HG03135 (cell line): Measurements from ENCODE around the gene RIPOR1.
"Not testable (repeated sequence)": the region's sequence is repeated elsewhere in the genome, so short reads cannot be mapped to it uniquely, and the experiment has no call there.

ENCODE experiments used
- ATAC-seq: cut with Tn5 transposase; IDR thresholded peaks from one replicate; pipeline ENCODE4 v1.9.1; 2021; ENCODE audit warnings: mild to moderate bottlenecking, moderate library complexity; ENCODE audit not compliant: unreplicated experiment

Gene RIPOR1, protein sequence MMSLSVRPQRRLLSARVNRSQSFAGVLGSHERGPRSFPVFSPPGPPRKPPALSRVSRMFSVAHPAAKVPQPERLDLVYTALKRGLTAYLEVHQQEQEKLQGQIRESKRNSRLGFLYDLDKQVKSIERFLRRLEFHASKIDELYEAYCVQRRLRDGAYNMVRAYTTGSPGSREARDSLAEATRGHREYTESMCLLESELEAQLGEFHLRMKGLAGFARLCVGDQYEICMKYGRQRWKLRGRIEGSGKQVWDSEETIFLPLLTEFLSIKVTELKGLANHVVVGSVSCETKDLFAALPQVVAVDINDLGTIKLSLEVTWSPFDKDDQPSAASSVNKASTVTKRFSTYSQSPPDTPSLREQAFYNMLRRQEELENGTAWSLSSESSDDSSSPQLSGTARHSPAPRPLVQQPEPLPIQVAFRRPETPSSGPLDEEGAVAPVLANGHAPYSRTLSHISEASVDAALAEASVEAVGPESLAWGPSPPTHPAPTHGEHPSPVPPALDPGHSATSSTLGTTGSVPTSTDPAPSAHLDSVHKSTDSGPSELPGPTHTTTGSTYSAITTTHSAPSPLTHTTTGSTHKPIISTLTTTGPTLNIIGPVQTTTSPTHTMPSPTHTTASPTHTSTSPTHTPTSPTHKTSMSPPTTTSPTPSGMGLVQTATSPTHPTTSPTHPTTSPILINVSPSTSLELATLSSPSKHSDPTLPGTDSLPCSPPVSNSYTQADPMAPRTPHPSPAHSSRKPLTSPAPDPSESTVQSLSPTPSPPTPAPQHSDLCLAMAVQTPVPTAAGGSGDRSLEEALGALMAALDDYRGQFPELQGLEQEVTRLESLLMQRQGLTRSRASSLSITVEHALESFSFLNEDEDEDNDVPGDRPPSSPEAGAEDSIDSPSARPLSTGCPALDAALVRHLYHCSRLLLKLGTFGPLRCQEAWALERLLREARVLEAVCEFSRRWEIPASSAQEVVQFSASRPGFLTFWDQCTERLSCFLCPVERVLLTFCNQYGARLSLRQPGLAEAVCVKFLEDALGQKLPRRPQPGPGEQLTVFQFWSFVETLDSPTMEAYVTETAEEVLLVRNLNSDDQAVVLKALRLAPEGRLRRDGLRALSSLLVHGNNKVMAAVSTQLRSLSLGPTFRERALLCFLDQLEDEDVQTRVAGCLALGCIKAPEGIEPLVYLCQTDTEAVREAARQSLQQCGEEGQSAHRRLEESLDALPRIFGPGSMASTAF

DNA sequence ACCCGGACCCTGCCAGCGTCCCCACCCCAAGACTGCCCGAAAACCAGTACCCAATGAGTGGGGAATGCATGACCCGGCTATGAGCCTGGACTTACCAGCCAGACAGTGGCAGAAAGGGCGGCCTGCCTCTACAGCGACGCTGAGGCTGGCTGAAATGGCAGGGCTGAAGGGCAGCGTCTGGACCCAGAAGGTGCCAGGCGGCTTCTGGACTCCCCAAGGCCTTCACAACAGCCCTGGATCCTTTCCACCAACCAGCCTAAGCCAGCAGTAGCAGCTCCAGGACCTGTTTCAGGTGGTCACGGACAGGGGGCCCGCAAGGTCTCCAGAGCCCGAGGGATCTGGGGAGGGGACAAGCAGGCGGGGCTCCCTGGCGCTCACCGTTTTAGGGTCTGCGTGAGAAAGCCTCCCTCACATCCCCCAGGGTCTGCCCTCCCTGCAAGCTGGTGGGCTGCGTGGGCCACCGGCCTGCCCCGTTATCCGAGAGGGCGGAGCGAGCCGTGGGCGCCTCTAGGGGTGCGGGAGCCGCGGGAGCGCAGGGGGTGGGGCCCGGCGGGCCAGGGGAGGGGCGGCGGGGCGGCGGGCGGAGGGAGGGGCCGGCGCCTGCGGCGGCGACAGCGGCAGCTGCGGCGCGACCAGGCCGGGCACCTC, at the start of gene RIPOR1:
Gene RIPOR1, plus strand, starts transcription at position 608 of the 648 bp plus-strand sequence. CDS start 9,618 bp downstream, outside the sequence.
- no peak for ATAC-seq

- ATAC-seq, result peak; percentile 92
Observed at GRCh38 chr16:67480833-67481560, 47.6 kb upstream of the RIPOR1 start, which contains the start of gene ATP6V0D1. ATP6V0D1 (minus strand) TSS chr16:67481157; CDS start chr16:67481086, 71 bp downstream.

GRCh38 chr16:67481561-67482232, 46.9 kb upstream of the RIPOR1 start:
- no peak for ATAC-seq

GRCh38 chr16:67482233-67482924, 46.2 kb upstream of the RIPOR1 start:
- no peak for ATAC-seq

DNA sequence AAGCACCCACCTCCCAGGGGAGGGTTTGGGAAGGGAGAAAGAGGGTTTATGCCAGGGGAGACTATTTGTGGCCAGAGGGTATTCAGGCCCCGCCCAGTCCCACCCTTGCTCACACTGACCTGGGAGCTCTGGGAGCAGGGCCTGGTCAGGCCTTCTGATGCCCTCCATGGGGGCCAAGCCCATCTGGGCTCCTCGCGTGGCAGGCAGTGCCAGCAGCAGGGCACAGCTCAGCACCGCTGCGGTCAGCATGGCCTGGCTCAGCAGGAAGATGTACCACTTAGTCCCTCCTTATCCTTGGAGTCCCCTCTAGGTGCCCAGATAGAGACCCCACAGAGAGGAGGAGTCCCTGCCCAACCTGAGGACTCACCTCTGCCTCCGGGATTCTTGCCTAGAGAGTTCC, 45.5 kb upstream of the RIPOR1 start, which contains the start of gene AGRP:
Gene AGRP, minus strand, starts transcription at position 398 of the 400 bp plus-strand sequence. Its CDS starts 149 bp downstream, at position 249.
- no peak for ATAC-seq

GRCh38 chr16:67483731-67484525, 44.7 kb upstream of the RIPOR1 start:
- ATAC-seq, result no peak

DNA sequence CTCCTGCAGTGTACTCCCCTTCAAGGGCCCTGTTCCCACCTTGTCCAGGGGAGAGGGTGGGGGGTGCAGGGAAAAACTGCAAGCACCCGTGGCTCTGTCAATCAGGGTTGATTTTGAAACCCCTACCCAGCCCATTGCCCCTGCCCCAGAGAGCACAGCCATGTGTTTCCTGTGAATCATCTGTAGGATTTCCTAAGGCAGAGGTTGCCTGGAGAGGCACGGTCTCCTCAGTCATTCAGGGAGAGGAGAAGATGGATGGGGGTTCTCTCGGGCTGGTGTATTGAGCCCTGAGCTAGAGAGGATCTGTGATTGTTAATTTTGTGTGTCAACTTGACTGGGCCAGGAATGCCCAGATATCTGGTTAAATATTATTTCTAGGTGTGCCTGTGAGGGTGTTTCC, 41.8 kb upstream of the RIPOR1 start:
- no peak for ATAC-seq

DNA sequence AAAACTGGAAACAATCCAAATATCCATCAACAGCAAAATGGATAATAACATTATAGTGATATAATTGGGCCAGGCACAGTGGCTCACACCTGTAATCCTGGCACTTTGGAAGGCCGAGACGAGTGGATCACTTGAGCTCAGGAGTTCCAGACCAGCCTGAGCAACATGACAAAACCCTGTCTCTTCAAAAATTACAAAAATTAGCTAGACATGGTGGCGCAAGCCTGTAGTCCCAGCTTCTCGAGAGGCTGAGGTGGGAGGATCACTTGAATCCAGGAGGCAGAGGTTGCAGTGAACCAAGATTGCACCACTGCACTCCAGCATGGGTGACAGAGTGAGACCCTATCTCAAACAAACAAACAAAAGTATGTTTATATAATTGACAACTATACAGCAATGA, 41.1 kb upstream of the RIPOR1 start:
- ATAC-seq, result not testable (repeated sequence)

GRCh38 chr16:67489401-67490083, 39.1 kb upstream of the RIPOR1 start:
- no peak for ATAC-seq

- ATAC-seq, result no peak
Observed at GRCh38 chr16:67490335-67491096, 38.1 kb upstream of the RIPOR1 start.

DNA sequence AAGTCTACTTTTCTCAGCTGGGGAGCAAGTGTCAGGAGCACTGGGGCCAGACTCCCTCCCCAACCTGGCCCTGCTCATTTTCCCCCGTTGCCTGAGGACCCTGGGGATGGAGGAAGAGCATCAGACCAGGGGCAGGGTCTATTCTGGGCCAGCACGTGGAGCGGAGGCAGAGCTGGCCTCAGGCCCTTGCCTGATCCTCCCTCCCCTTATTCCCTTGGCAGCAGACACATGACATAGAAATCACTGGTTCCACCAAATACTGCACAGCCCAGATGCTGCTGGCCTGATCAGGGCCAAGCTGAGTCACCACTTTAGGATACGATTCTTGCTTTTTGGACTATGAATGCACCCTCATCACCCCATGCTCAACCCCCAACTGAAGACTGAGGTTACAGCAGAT, 29.5 kb upstream of the RIPOR1 start:
- no peak for ATAC-seq

DNA sequence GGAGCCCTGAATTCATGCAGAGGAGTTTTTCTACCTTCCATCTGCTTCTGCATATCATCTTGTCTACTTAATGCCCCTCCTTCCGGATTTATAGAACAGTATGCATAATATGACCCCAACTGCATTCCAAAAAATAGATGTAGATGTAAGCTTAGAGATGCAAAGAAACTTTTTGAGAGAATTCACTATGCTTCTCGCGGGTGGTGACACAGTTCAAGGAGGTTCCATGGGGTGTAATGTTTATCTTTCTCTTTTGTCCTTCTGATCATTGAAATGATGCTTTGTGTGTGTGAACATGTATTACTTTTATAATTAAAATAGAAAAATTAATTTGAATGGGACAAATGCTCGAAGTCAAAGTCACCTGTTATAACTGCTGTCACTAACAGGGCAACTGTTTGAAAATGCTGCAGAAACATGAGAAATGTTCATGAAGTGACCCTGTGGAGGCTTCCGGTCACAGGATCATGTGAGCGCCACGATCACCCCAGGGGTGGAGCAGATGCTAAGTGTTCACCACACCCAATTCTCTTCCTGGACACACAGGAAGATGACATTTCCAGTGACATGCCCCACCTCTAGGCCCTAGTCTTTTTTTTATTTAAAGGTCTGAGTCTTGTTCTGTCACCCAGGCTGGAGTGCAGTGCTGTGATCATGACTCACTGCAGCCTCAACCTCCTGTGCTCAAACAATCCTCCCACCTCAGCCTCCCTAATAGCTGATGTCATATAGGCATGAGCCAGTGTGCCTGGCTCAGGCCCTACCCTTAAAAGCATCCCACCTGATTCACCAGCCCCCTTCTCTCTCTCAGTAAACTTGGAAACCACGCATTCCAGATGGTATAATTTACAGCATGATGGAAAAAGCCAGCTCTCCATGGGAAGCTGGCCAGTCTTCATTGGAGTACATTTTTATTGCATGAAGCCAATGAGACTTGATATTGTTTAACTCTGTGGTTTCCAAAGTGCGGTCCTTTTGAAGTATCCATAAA, 24.3 kb upstream of the RIPOR1 start:
- ATAC-seq, result no peak

DNA sequence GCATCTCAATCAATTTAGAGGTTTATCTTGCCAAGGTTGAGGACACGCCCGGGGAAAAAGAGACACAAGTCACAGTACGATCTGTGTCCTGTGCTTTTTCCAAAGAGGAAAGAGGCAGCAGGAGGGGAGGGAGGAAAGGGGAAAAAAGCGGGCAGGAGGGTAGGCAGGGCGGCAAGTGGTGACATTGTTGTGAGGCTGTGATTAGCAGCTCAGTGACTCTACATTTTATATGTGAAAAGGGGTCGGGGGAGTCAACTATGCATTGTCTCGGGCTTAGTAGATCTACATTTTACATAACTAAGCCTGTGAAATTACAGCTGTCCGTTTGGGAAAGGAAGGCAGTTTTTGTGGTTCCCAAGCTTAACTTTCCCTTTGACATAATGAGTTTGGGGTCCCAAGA, 22.2 kb upstream of the RIPOR1 start:
- no peak for ATAC-seq

- ATAC-seq, result no peak
Observed at GRCh38 chr16:67509016-67509415, 19.6 kb upstream of the RIPOR1 start.

DNA sequence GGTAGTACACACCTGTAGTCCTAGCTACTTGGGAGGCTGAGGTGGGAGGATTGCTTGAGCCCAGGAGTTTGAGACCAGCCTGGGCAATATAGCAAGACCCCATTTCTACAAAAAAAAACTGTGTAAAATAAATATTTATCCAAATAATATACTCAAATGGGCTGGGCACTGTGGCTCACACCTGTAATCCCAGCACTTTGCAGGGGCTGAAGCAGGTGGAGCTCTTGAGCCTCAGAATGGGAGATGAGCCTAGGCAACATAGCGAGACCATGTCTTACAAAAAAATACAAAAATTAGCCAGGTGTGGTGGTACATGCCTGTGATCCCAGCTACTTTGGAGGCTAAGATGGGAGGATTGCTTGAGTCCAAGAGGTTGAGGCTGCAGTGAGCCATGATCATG, 14.7 kb upstream of the RIPOR1 start:
- ATAC-seq, result not testable (repeated sequence)
